ENCODE results near the gene LSG1. TPM values are rescaled to one million over a fixed set of nuclear protein-coding genes. Genes with fewer than 3 reads are reported as not detected.

Gene LSG1
- total and polyA plus RNA-seq, 2 of the 13 experiments (the other 11 are each of a cell fraction or from before 2014, with no cell fraction given), result 21.4 to 32.1 TPM

- BruUV-seq (replicated peaks), result no TSS peak
- ChIA-PET POLR2A (no interaction called here), CTCF (ENCODE audit: low intra/inter-chr PET ratio, low total read pairs) (no interaction called here)
- intact Hi-C loops (cut with micrococcal nuclease; ENCODE audit: unreplicated experiment), result no loop called here
- peaks cover 0 to 6% of the 10 kb centered on the region in 2 experiments; a peak in 2 of 5 replicates for H3K27me3 ChIP-seq (ENCODE audit: control insufficient read depth in 1 of 2, insufficient read depth in 2 of 2, low read length in 2 of 2)
- peaks cover 27% of the 10 kb centered on the region for H3K4me1 ChIP-seq (ENCODE audit: insufficient read depth, low read length)
- H3K4me2 ChIP-seq (ENCODE audit: low read depth, low read length), result no peak overlapping the region
- no peak overlapping the region for H3K9ac ChIP-seq (ENCODE audit: insufficient read depth, low read depth, low read length)
- ATAC-seq, result no peak
- no peak overlapping the region for H2AFZ ChIP-seq (ENCODE audit: low read length)
- H4K20me1 ChIP-seq (ENCODE audit: insufficient read depth, low read length), result no peaks in the 10 kb centered on the region
- H3K9me3 ChIP-seq (ENCODE audit: low read length), result no peaks in the 10 kb centered on the region
- H3K36me3 ChIP-seq (replicated peaks in 1 of 2; ENCODE audit: control insufficient read depth in 1 of 2, insufficient read depth in 2 of 2, low read length in 2 of 2), result no peaks in the 10 kb centered on the region
- TF ChIP-seq RERE (CRISPR knock-in tag; IDR thresholded peaks at IDR 0.05; ENCODE audit: low read depth) (no peak), IKZF1 (IDR thresholded peaks at IDR 0.05) (no peak), KLF11 (CRISPR knock-in tag; IDR thresholded peaks at IDR 0.05) (no peak), ZNF784 (CRISPR knock-in tag; IDR thresholded peaks at IDR 0.05; ENCODE audit: borderline replicate concordance) (no peak), GPN1 (CRISPR knock-in tag; IDR thresholded peaks at IDR 0.05; ENCODE audit: borderline replicate concordance) (no peak), ZNF484 (CRISPR knock-in tag; IDR thresholded peaks at IDR 0.05; ENCODE audit: borderline replicate concordance, low read depth) (no peak), ZBTB26 (CRISPR knock-in tag; IDR thresholded peaks at IDR 0.05; ENCODE audit: borderline replicate concordance) (no peak), ZFY (CRISPR knock-in tag; IDR thresholded peaks at IDR 0.05) (no peak), ZNF460 (CRISPR knock-in tag; IDR thresholded peaks at IDR 0.05; ENCODE audit: borderline replicate concordance) (no peak), FOSL1 (CRISPR knock-in tag; IDR thresholded peaks at IDR 0.05; ENCODE audit: borderline replicate concordance) (no peak)
- TF ChIP-seq, protein P1, sequence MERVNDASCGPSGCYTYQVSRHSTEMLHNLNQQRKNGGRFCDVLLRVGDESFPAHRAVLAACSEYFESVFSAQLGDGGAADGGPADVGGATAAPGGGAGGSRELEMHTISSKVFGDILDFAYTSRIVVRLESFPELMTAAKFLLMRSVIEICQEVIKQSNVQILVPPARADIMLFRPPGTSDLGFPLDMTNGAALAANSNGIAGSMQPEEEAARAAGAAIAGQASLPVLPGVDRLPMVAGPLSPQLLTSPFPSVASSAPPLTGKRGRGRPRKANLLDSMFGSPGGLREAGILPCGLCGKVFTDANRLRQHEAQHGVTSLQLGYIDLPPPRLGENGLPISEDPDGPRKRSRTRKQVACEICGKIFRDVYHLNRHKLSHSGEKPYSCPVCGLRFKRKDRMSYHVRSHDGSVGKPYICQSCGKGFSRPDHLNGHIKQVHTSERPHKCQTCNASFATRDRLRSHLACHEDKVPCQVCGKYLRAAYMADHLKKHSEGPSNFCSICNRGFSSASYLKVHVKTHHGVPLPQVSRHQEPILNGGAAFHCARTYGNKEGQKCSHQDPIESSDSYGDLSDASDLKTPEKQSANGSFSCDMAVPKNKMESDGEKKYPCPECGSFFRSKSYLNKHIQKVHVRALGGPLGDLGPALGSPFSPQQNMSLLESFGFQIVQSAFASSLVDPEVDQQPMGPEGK (CRISPR knock-in tag; IDR thresholded peaks at IDR 0.05), result no peak
- H3K27ac ChIP-seq (ENCODE audit: extremely low read length, insufficient read depth, low read length), result no peak overlapping the region
- FAIRE-seq, result no peak
- H3K79me2 ChIP-seq (ENCODE audit: insufficient read depth, low read length), result no peaks in the 10 kb centered on the region
- in situ Hi-C loops (cut with HindIII; ENCODE audit: extremely low pct_ligation_motif_present, low pct_unique_long_range_greater_than_20kb), result no loop called here
- 4% methylated on average over 2 of the region's 2 CpGs for WGBS (ENCODE audit: low lambda C conversion rate)
- no peak for DNase-seq (ENCODE audit: low spot score)
- no peak overlapping the region for H3K4me3 ChIP-seq (replicated peaks in 1 of 3; ENCODE audit: insufficient read depth in 1 of 3, low read depth in 2 of 3, low read length in 3 of 3)
Measured at GRCh38 chr3:194718079-194718478, 46.1 kb upstream of the LSG1 start.

Measured in HepG2 (cell line).